H1 (cell line): ENCODE data around the gene CDHR5. TPM values are rescaled to one million over a fixed set of nuclear protein-coding genes. Genes with fewer than 3 reads are reported as not detected.
"Not testable (repeated sequence)": the region's sequence is repeated elsewhere in the genome, so short reads cannot be mapped to it uniquely, and the experiment has no call there.

ENCODE experiments used
- CTCF ChIA-PET: fragments of 300-600 bp; sonication (Branson Sonifier 250); formaldehyde crosslinking; loops from one replicate; lab custom pipeline; 2021; ENCODE audit not compliant: partially characterized antibody; lab: Charles Lee
- POLR2A ChIA-PET: fragments of 300-600 bp; sonication (Branson Sonifier 250); formaldehyde crosslinking; loops from one replicate; lab custom pipeline; 2021; ENCODE audit warnings: inconsistent platforms; ENCODE audit not compliant: partially characterized antibody; lab: Charles Lee
- DNase-seq, 2 experiments: peaks; one replicate each; pipeline versions ENCODE4 v3.0.0 to v3.0.0-alpha.2; 2010 to 2022; ENCODE audit warnings: low spot score in 2 of 2, low read depth in 1 of 2, mixed read lengths in 1 of 2
- FAIRE-seq: peaks from 2 replicates; lab custom pipeline; 2011; peaks lifted over from hg19 to GRCh38; lab: Jason Lieb, UNC
- H2AFZ ChIP-seq: 2 replicates; pipeline ENCODE4 v1.8.1; 2012; ENCODE audit warnings: low read length, inconsistent platforms
- H2AK5ac ChIP-seq: 2 replicates; pipeline ENCODE4 v1.6.1; 2013; ENCODE audit warnings: low read depth, low read length
- H2BK120ac ChIP-seq: replicated peaks from 2 replicates; pipeline ENCODE3; 2013; ENCODE audit warnings: low read depth, low read length, inconsistent platforms
- H2BK12ac ChIP-seq: 2 replicates; pipeline ENCODE4 v1.6.1; 2013; ENCODE audit warnings: low read depth, low read length
- H2BK15ac ChIP-seq: 2 replicates; pipeline ENCODE4 v1.6.1; 2013; ENCODE audit warnings: low read length
- H2BK20ac ChIP-seq: 2 replicates; pipeline ENCODE4 v1.6.1; 2013; ENCODE audit warnings: low read length
- H2BK5ac ChIP-seq: 2 replicates; pipeline ENCODE4 v1.6.1; 2013; ENCODE audit warnings: low read depth, low read length
- H3K14ac ChIP-seq: 2 replicates; pipeline ENCODE4 v1.6.1; 2013; ENCODE audit warnings: inconsistent platforms; ENCODE audit not compliant: insufficient read length
- H3K18ac ChIP-seq: 2 replicates; pipeline ENCODE4 v1.6.1; 2013; ENCODE audit warnings: low read length; ENCODE audit errors: extremely low read depth
- H3K23ac ChIP-seq: 2 replicates; pipeline ENCODE4 v1.6.1; 2013; ENCODE audit warnings: inconsistent platforms; ENCODE audit not compliant: insufficient read length
- H3K23me2 ChIP-seq: 2 replicates; pipeline ENCODE4 v1.6.1; 2013; ENCODE audit warnings: low read depth, low read length
- H3K27ac ChIP-seq: 2 replicates; pipeline ENCODE4 v1.6.1; 2011; ENCODE audit warnings: low read depth, low read length, inconsistent platforms
- H3K27me3 ChIP-seq, 4 experiments: replicated peaks in 1 of 4; 1 replicate in 1 of 4; 2 replicates in 3 of 4; pipeline versions ENCODE4 v1.6.1 to v1.8.1; 2011 to 2013; ENCODE audit warnings: low read length in 3 of 4, mild to moderate bottlenecking in 3 of 4, inconsistent platforms in 2 of 4, mixed read lengths in 2 of 4, moderate library complexity in 1 of 4; ENCODE audit not compliant: control insufficient read depth in 3 of 4, insufficient read depth in 3 of 4; ENCODE audit errors: extremely low read depth in 1 of 4
- H3K36me3 ChIP-seq, 4 experiments: 2 replicates each; pipeline versions ENCODE4 v1.6.1 to v1.8.1; 2011 to 2013; ENCODE audit warnings: mild to moderate bottlenecking in 4 of 4, low read length in 3 of 4, moderate library complexity in 2 of 4, control low read depth in 1 of 4, inconsistent platforms in 1 of 4; ENCODE audit not compliant: insufficient read depth in 4 of 4, control insufficient read depth in 2 of 4
- H3K4ac ChIP-seq: replicated peaks from 2 replicates; pipeline ENCODE3; 2013; ENCODE audit warnings: low read length, low read depth, mixed read lengths, inconsistent platforms; ENCODE audit not compliant: insufficient read length
- H3K4me1 ChIP-seq, 4 experiments: replicated peaks in 1 of 4; 1 replicate in 1 of 4; 2 replicates in 3 of 4; pipeline versions ENCODE4 v1.6.1 to v1.8.1; 2011 to 2013; ENCODE audit warnings: low read length in 3 of 4, inconsistent platforms in 2 of 4, mixed read lengths in 1 of 4; ENCODE audit not compliant: insufficient read depth in 4 of 4, control insufficient read depth in 3 of 4
- H3K4me2 ChIP-seq, 2 experiments: 2 replicates each; pipeline versions ENCODE4 v1.6.1 to v1.8.1; 2011 to 2013; ENCODE audit warnings: low read depth in 2 of 2, low read length in 2 of 2, control low read depth in 1 of 2, inconsistent platforms in 1 of 2, mild to moderate bottlenecking in 1 of 2; ENCODE audit not compliant: insufficient read depth in 1 of 2
- H3K4me3 ChIP-seq, 4 experiments: fragments of 200-600, 300-600 bp in 1 of 4; sonication (generic), shearing (Covaris generic), sonication (Bioruptor Twin) in 1 of 4; 2 replicates each; pipeline versions ENCODE4 v1.5.1 to v1.8.1; 2011 to 2016; ENCODE audit warnings: low read length in 4 of 4, low read depth in 3 of 4, control low read depth in 2 of 4, inconsistent platforms in 2 of 4, mild to moderate bottlenecking in 2 of 4, mixed read lengths in 1 of 4, moderate library complexity in 1 of 4; ENCODE audit not compliant: insufficient read depth in 2 of 4; ENCODE audit errors: extremely low read depth in 1 of 4
- H3K56ac ChIP-seq: replicated peaks from 2 replicates; pipeline ENCODE3; 2013; ENCODE audit warnings: low read depth, mild to moderate bottlenecking, mixed read lengths, low read length, inconsistent platforms; ENCODE audit not compliant: insufficient read length
- H3K79me1 ChIP-seq: 2 replicates; pipeline ENCODE4 v1.6.1; 2013; ENCODE audit warnings: low read depth, low read length, control low read depth
- H3K79me2 ChIP-seq, 2 experiments: 2 replicates each; pipeline versions ENCODE4 v1.6.1 to v1.8.1; 2012 to 2013; ENCODE audit warnings: low read length in 2 of 2, mild to moderate bottlenecking in 2 of 2, inconsistent platforms in 1 of 2; ENCODE audit not compliant: insufficient read depth in 2 of 2, control insufficient read depth in 1 of 2
- H3K9ac ChIP-seq, 4 experiments: replicated peaks in 1 of 4; 1 replicate in 1 of 4; 2 replicates in 3 of 4; pipeline versions ENCODE4 v1.6.1 to v1.8.1; 2011 to 2013; ENCODE audit warnings: low read depth in 3 of 4, low read length in 3 of 4, control low read depth in 2 of 4, mild to moderate bottlenecking in 2 of 4, moderate library complexity in 2 of 4, inconsistent platforms in 1 of 4; ENCODE audit errors: extremely low read depth in 1 of 4
- H3K9me3 ChIP-seq, 2 experiments: 2 replicates each; pipeline versions ENCODE4 v1.6.1 to v1.8.1; 2012 to 2013; ENCODE audit warnings: mild to moderate bottlenecking in 2 of 2, moderate library complexity in 2 of 2, control low read depth in 1 of 2, inconsistent platforms in 1 of 2, low read depth in 1 of 2, low read length in 1 of 2, mixed read lengths in 1 of 2; ENCODE audit not compliant: insufficient read depth in 2 of 2
- H4K20me1 ChIP-seq, 2 experiments: replicated peaks in 1 of 2; 2 replicates each; pipeline versions ENCODE3 to v1.8.1; 2011 to 2013; ENCODE audit warnings: inconsistent platforms in 2 of 2, low read length in 2 of 2, mild to moderate bottlenecking in 1 of 2; ENCODE audit not compliant: insufficient read depth in 2 of 2, control insufficient read depth in 1 of 2
- H4K5ac ChIP-seq: 2 replicates; pipeline ENCODE4 v1.6.1; 2013; ENCODE audit warnings: low read length, low read depth, mixed read lengths, inconsistent platforms; ENCODE audit not compliant: insufficient read length
- H4K8ac ChIP-seq: 2 replicates; pipeline ENCODE4 v1.8.0; 2013; ENCODE audit warnings: mild to moderate bottlenecking, moderate library complexity, low read length, inconsistent platforms; ENCODE audit not compliant: insufficient read depth; ENCODE audit errors: extremely low read depth
- H4K91ac ChIP-seq: replicated peaks from 2 replicates; pipeline ENCODE3; 2013; ENCODE audit warnings: low read length, mixed read lengths, inconsistent platforms; ENCODE audit not compliant: insufficient read length
- CEBPB ChIP-seq: IDR thresholded peaks from 2 replicates; pipeline ENCODE4 v1.6.1; 2012; ENCODE audit warnings: low read depth, low read length
- FOSL1 ChIP-seq: IDR thresholded peaks from 2 replicates; pipeline ENCODE4 v1.6.1; 2011; ENCODE audit warnings: mild to moderate bottlenecking, low read depth, low read length, moderate library complexity; ENCODE audit not compliant: insufficient read depth
- JUN ChIP-seq: IDR thresholded peaks from 2 replicates; pipeline ENCODE4 v1.6.1; 2011; ENCODE audit warnings: low read depth, mild to moderate bottlenecking, improper control_type of control experiment, low read length
- KDM5A ChIP-seq: fragments of 200-600 bp; IDR thresholded peaks from 2 replicates; pipeline ENCODE4 v1.7.1; 2012; ENCODE audit warnings: mild to moderate bottlenecking, low read length, inconsistent platforms, mixed read lengths
- WGBS, 2 experiments: shearing (Covaris generic) in 1 of 2; methylation state at CpG; one replicate each; pipeline versions ENCODE4 v1.1.6 to v1.1.7; 2013 to 2015; ENCODE audit warnings: low lambda C conversion rate in 2 of 2, mixed read lengths in 2 of 2, inconsistent platforms in 1 of 2, low coverage in 1 of 2, missing lambda C conversion rate in 1 of 2; ENCODE audit not compliant: insufficient replicate concordance in 2 of 2, insufficient coverage in 1 of 2, insufficient read length in 1 of 2; ENCODE audit errors: extremely low coverage in 1 of 2, missing lambda C conversion rate in 1 of 2; 5-methylcytosine and 5-hydroxymethylcytosine counted together
- polyA plus RNA-seq, 7 experiments: library from polyadenylated mRNA; depleted of rRNA in 3 of 7; stranded (reverse) in 5 of 7; unstranded in 2 of 7; fragments of >200 nt in 5 of 7; fragments of 200-250 nt in 2 of 7; gene quantifications; 1 replicate in 5 of 7; 2 replicates in 1 of 7; 4 replicates in 1 of 7; pipeline versions ENCODE4 v1.2.1 to v1.2.3, GENCODE V29; 2011 to 2013; ENCODE audit warnings: missing spikeins in 2 of 7, mixed read lengths in 2 of 7
- total RNA-seq: library from RNA; stranded (reverse); fragmentation: NEBNext Ultra II Directional; extraction: Animal tissue kit (Norgen Biotek cat#: 25700); gene quantifications from 2 replicates; pipeline ENCODE4 v1.2.1, GENCODE V29; 2021

Gene CDHR5
- total and polyA plus RNA-seq, 2 of the 8 experiments (the other 6 are each of a cell fraction or from before 2014, with no cell fraction given), result not detected

DNA sequence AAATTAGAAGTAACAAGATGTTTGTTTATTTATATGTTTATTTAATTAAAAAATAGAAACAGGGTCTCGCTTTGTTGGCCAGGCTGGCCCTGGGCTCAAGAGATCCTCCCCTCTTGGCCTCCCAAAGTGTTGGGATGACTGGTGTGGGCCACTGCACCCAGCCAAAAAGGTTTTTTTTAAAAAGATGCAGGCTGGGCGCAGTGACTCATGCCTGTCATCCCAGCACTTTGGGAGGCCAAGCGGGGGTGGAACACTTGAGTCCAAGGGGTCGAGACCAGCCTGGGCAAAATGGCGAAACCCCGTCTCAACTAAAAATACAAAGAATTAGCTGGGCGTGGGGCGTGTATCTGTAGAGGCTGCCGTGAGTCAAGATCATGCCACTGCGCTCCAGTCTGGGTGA, 25.7 kb upstream of the CDHR5 start (continued):
- TF ChIP-seq FOSL1, result no peak
- TF ChIP-seq JUN, result no peak
- TF ChIP-seq CEBPB, result no peak
- TF ChIP-seq KDM5A, result no peak
- TF ChIP-seq, all 59 proteins: peak for 0

DNA sequence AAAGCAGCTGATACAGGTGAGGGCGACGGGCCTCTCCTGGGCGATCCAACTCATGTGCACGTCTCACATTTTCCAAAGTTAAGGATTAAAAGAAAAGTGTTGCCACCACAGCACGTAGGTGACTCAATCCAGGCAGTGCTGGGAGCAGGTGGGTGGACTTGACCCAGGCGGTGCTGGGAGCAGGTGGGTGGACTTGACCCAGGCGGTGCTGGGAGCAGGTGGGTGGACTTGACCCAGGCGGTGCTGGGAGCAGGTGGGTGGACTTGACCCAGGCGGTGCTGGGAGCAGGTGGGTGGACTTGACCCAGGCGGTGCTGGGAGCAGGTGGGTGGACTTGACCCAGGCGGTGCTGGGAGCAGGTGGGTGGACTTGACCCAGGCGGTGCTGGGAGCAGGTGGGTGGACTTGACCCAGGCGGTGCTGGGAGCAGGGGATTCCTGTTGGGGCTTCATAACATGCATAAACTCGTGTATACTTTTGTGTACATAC, 23.0 kb upstream of the CDHR5 start:
- CTCF ChIA-PET, FAIRE-seq: not testable (repeated sequence)
- WGBS, 2 experiments, result 92% methylated on average over 8 of the region's 14 CpGs; no CpG with 5 or more reads in 1 of the 2 experiments

More for the DNA sequence above, 23.0 kb upstream of the CDHR5 start:
- H2BK120ac ChIP-seq, H3K4me2 ChIP-seq, H3K27me3 ChIP-seq, H2AK5ac ChIP-seq, H3K79me2 ChIP-seq, H4K8ac ChIP-seq, H3K9ac ChIP-seq, H3K9me3 ChIP-seq, H2BK20ac ChIP-seq, H3K23me2 ChIP-seq, H2BK5ac ChIP-seq, H3K4me3 ChIP-seq, H2AFZ ChIP-seq, H2BK12ac ChIP-seq, H4K5ac ChIP-seq, H4K20me1 ChIP-seq, H3K79me1 ChIP-seq, H3K18ac ChIP-seq, H3K14ac ChIP-seq, H3K56ac ChIP-seq, H4K91ac ChIP-seq, H3K23ac ChIP-seq, H3K4ac ChIP-seq, DNase-seq, H3K4me1 ChIP-seq, H3K27ac ChIP-seq, H2BK15ac ChIP-seq: not testable (repeated sequence)
- POLR2A ChIA-PET, result interaction anchor here (0.6 to 4.2 kb wide), 6 partner anchors 8 to 190 kb away, joined by 3 to 19 read pairs (median 4); no protein-coding TSS in a partner anchor
- H3K36me3 ChIP-seq, result peaks cover 0 to 11% (median 5%) of the 10 kb centered on the region in 4 experiments; a peak in 4 of 8 replicates
